GM12873 (cell line): Measurements from ENCODE around the gene OR10A5.

Source experiments
- CTCF ChIP-seq: IDR thresholded peaks from 2 replicates; pipeline ENCODE4 v1.5.1; 2012; ENCODE audit warnings: low read depth, mild to moderate bottlenecking, moderate library complexity, low read length, control low read depth; ENCODE audit not compliant: insufficient read depth; ENCODE audit errors: missing control alignments

The OR10A5 gene

GRCh38 chr11:6825231-6825744 lies 20.2 kb upstream of the OR10A5 start:
- TF ChIP-seq CTCF, result no peak

- no peak for TF ChIP-seq CTCF
These were observed 17.4 kb upstream of the OR10A5 start for GRCh38 chr11:6828103-6828502.

GRCh38 chr11:6833356-6833755 lies 12.1 kb upstream of the OR10A5 start:
- no peak for TF ChIP-seq CTCF

DNA sequence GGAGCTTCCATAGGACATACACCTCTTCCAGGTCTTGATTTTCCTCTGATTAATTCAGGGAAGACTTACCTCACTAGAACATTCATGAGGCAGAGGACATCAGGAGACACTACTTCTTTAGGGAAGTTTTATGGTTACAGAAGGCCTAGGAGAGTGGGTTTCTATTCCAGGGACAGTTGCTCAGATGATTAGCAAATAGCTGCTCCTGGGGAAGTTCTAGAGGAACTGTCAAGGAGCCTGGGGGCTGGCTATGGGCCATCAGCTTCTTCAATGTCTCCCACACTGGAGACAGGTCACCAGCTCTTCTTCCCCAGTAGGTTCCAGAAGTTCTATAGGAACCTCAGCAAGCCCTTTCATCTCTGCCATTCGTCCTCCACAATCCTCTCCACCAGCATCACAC lies 11.5 kb upstream of the OR10A5 start:
- no peak for TF ChIP-seq CTCF

DNA sequence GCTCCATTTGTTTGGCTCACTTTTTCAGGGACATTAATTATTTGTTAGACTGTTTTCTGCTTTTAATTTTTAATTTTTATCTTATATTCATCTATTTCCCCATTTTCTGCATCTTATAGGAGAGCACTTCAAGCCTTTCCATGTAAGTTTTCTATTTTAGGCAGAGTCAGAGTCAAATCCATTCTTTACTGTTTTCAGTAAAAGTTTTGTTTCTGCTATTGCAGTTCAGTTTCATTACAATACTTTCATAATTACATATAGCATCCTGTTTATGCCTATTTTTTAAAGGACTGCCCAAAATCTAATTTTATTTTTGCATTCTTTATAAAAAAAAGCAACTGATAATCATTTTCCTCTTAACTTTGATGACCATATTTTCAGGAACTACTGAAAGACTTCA lies 3.8 kb upstream of the OR10A5 start:
- no peak for TF ChIP-seq CTCF

- no peak for TF ChIP-seq CTCF
These were observed 1.8 kb upstream of the OR10A5 start for GRCh38 chr11:6843670-6844069.

DNA sequence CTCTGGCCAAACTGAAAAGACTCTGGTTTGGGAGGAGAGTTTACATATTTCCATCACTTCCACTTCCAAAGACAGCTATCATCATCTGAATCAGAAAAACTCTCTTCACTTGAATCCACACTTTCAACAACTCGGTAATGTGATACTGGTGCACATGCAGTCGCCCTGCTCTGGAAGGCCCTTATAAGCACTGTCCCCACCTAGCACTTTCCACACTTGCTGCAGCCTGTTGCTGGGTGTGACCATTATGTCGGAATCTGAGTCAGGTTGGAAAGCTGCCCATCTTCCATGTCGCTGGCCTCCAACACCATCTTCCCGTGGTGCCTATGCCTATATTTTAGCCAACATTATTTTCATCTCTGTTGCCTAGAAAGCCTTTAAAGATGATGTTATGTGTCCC lies 1.1 kb upstream of the OR10A5 start:
- no peak for TF ChIP-seq CTCF
